Sigmoid colon (tissue), 4 donors: ENCODE results near the gene MAPK8IP3.
"Not testable (repeated sequence)": the region's sequence is repeated elsewhere in the genome, so short reads cannot be mapped to it uniquely, and the experiment has no call there.

Experiments
- CTCF ChIP-seq, 4 experiments: fragments of 450-650 bp in 3 of 4; fragments of 200-600 bp in 1 of 4; IDR thresholded peaks; one replicate each; pipeline ENCODE4 v1.5.1; 2016 to 2019; ENCODE audit warnings: antibody characterized with exemption in 4 of 4, mild to moderate bottlenecking in 3 of 4, moderate library complexity in 2 of 4
- POLR2AphosphoS5 ChIP-seq, 4 donors: sonication (generic); formaldehyde crosslinking; IDR thresholded peaks; one replicate each; pipeline ENCODE4 v1.6.1; 2017; ENCODE audit warnings: antibody characterized with exemption in 4 of 4

- TF ChIP-seq CTCF, POLR2AphosphoS5 (IDR thresholded peaks at IDR 0.05): not testable (repeated sequence)
Measured at GRCh38 chr16:1705324-1705687, 689 bp upstream of the MAPK8IP3 start.
